Activated T-helper 1 cell treated with Interleukin-2 at 50 U/mL for 16 hours (primary cell): ENCODE results near the gene SECTM1.
"Not testable (repeated sequence)": the region's sequence is repeated elsewhere in the genome, so short reads cannot be mapped to it uniquely, and the experiment has no call there.

ENCODE experiments used
- DNase-seq: peaks from one replicate; pipeline ENCODE4 v3.0.0-alpha.2; 2020; ENCODE audit warnings: low read depth

Gene SECTM1

GRCh38 chr17:82347994-82348393 is 14.4 kb upstream of the SECTM1 start:
- not testable (repeated sequence) for DNase-seq

GRCh38 chr17:82346342-82347300 is 13.1 kb upstream of the SECTM1 start:
- DNase-seq: no peak

GRCh38 chr17:82345151-82345976 is 11.8 kb upstream of the SECTM1 start:
- no peak for DNase-seq

- no peak for DNase-seq
Measured at GRCh38 chr17:82344175-82344907, 10.8 kb upstream of the SECTM1 start.

- no peak for DNase-seq
Measured at GRCh38 chr17:82343560-82343959, 10.0 kb upstream of the SECTM1 start.

GRCh38 chr17:82342361-82343079 is 9.0 kb upstream of the SECTM1 start:
- no peak for DNase-seq

- DNase-seq: no peak
Measured at GRCh38 chr17:82339634-82340580, 6.3 kb upstream of the SECTM1 start.

- no peak for DNase-seq
Measured at GRCh38 chr17:82338858-82339633, 5.5 kb upstream of the SECTM1 start.

GRCh38 chr17:82334622-82335394 is 1.2 kb upstream of the SECTM1 start:
- no peak for DNase-seq

- DNase-seq: no peak
Measured at GRCh38 chr17:82334204-82334621, 647 bp upstream of the SECTM1 start.

GRCh38 chr17:82332669-82333278 is 792 bp downstream of the SECTM1 start:
- DNase-seq: no peak

- no peak for DNase-seq
Measured at GRCh38 chr17:82331345-82331939, 2.1 kb downstream of the SECTM1 start.

GRCh38 chr17:82330322-82331239 is 3.0 kb downstream of the SECTM1 start:
- DNase-seq: no peak

- DNase-seq: no peak
Measured at GRCh38 chr17:82329683-82330321, 3.8 kb downstream of the SECTM1 start.

- DNase-seq: no peak
Measured at GRCh38 chr17:82328994-82329507, 4.5 kb downstream of the SECTM1 start.
